Measurements from ENCODE around the gene CD40.

GRCh38 chr20:46084805-46085178 is 33.3 kb upstream of the CD40 start:
- TF ChIP-seq CTCF (conservative IDR thresholded peaks at IDR 0.05; ENCODE audit: low read depth, low read length) (no peak), RAD21 (IDR thresholded peaks at IDR 0.05; ENCODE audit: low read length) (no peak), POLR2A (IDR thresholded peaks at IDR 0.05; ENCODE audit: low read depth, low read length) (no peak), USF2 (IDR thresholded peaks at IDR 0.05; ENCODE audit: low read depth, low read length) (no peak), CEBPB (IDR thresholded peaks at IDR 0.05; ENCODE audit: low read depth, low read length) (no peak), BHLHE40 (IDR thresholded peaks at IDR 0.05; ENCODE audit: low read depth, low read length) (no peak), SMC3 (IDR thresholded peaks at IDR 0.05; ENCODE audit: low read depth, low read length) (no peak)

Measured in IMR-90 (cell line).